GM18520 (cell line): ENCODE data around the gene AGAP3.

Source experiments
- ATAC-seq: cut with Tn5 transposase; IDR thresholded peaks from one replicate; pipeline ENCODE4 v1.9.1; 2021; ENCODE audit not compliant: unreplicated experiment

AGAP3 gene

DNA sequence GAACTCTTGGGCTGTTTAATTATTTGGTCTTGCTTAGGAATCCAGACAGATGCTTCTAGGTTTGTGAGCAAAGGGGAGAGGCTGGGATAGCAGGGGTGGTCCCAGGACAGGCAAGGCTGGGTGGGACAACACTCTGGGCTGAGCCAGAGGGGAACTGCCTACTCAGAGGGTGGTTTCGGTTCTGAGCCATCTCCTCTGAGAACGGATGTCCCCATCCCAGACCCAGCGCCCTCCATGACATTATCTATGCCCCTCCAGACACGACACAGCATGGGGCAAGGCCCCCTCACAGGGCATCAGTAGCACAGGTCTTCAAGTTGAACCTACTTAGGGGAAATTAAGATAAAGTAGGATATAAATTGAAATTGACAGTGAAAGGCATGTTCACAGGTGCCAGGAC, 93.7 kb downstream of the AGAP3 start:
- no peak for ATAC-seq

DNA sequence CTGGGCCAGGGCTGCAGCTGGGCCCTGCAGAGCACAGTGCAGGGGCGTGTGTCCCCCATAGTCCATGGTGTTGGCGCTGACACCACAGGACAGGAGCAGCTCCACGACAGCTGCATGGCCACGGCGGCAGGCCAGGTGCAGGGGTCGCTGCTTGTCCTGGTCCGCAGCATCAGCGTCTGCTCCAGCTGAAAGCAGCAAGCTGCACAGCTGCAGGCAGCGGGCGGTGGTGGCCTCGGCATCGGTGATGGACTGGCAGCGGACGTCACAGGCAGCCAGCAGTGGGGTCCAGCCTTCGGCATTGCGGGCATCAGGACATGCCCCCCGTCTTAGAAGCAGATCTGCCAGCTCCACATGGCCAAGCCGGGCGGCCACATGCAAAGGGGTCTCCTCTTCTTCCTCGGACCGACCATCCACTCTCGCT, 94.7 kb downstream of the AGAP3 start:
- no peak for ATAC-seq

DNA sequence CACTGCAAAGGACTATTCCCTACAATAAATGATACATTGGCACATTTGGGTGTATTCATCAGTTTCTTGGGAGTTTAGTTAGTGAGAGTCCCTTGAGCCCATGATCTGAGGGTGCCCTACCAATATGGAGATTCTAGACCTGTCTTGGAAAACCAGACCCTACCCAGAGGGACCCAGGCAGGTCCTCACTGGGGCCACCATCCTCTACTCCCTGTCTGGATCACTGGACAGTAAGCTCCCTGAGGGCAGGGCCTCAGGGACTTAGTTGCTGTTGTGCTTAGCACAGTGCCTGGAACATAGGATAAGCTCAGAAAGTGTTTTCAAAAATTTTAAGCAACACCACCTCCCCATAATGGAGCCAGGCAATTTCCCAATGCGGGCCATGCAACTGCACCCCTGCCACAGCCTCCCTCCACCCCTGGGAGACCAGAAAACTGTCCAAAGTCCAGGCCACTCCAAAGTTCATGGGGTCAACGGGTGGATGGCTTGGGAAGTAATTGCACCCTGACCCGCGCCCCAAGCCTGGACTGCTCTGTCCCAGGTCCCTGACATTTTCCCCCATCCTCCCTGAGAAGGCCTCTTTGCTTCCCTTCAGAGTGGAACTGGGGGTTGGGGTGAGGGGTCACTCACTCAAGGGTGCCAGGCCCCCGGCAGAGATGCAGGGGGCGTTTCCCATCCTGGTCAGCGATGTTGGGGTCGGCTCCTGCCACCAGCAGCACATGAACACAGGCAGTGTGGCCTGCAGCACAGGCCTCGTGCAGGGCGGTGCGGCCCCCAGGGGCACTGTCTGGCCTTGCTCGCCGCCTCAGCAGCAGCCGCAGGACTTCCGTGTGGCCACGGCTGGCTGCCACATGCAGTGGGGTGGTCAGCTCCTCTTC, 99.7 kb downstream of the AGAP3 start:
- ATAC-seq = no peak

DNA sequence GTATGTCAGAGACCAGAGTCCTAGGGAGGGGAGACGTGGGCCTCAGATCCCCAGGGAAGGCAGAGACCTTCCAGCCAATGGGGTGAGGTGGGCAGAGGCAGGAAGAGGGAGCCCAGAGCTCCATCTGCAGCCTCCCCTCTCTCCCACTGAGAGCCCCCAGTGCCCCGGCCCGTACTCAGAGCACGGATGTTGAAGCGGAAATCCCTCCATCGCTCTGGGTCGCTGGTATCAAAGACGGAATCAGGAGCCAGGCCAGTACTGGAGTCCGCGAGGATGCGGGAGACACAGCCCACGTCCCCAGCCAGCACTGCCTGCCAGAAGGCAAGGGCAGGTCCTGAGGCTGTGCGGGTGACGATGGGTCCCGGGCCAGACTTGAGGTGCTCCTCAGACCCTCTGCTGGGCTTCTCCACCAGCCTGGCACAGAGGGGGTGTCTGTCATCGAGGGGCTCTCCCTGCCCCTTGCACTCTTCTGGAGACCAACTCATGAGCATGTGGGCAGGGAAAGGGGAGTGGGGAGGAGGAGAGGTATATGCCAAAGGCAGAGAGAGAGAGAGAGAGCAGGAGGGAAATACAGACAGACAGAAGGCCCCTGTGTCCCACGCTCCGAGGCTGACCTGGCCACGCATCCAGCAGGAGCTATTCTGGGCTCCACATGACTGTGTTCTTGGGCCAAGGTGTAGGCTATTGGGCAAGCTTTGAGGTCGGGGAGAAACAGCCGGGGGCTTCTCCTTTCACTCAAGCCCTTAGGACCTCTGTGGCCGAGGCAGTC, 100.5 kb downstream of the AGAP3 start, which contains the start of gene ASB10:
Gene ASB10 (minus strand): TSS at position 611 of the 769 bp plus-strand sequence. CDS start 120 bp downstream, at position 491.
- no peak for ATAC-seq

DNA sequence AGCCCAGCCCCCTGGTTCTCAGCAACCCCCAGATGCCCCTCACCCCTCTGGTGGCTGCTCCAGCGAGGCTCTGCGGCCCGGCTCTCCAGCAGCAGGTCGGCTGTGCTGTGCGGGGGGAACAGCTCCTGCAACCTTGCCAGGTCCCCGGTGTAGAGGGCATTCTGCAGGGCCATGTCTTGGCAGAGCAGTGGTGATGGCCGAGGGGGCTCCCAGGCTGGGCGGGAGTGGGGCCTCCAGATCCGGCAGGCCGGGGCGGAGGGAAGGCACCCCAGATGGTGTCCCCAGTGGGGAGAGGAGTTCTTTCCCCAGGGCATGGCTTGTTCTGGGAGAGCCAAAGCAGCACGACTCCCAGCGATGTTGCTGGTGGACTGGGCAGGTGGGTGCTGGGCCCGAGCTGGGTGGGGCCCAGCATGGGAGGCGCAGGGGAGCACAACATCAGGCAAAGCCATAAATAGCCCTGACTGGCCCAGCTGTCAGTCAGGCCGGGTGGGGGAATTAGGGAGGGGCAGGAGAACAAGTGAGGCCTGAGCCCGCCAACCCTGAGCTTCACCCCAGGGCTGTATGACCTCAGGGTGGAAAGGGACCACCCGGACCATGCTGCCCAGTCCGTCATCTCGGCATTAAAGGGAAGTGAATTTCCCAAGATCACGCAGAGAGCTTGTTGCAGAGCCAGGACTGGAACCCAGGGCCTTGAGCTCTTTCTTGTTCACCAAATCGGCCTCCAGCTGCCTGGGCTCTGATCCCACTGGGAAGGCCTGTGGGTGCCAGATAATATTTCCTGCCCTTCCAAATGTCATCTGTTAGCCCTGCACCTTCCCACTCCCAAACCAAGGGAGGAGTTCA, 101.4 kb downstream of the AGAP3 start:
- ATAC-seq = no peak

DNA sequence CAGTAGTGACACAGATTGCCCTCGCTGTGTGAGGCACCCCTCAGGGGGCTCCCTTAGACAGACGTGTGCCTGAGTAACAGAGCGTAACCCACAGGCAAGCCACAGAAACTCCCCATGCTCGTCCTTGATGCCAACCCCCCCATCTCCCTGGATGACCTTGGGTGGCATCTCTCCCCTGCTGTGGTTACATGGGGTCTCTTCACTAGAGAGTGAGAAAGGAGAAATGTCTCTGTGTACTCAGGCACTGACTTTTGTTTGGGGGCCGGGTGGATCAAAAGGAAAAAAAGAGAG, 101.9 kb downstream of the AGAP3 start:
- no peak for ATAC-seq

DNA sequence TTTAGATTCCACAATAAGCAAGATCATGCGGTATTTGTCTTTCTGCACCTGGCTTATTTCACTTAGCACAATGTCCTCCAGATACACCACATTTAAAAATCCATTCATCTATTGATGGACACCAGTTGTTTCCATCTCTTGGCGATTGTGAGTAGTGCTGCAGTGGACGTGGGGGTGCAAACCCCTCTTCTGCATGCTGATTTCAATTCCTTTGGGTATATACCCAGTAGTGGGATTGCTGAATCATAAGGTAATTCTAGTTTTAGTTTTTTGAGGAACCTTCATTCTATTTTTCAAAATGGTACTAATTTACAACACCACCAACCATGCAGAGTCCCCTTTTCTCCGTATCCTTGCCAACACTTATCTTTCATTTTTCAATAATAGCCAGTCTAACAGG, 102.8 kb downstream of the AGAP3 start:
- ATAC-seq = no peak

DNA sequence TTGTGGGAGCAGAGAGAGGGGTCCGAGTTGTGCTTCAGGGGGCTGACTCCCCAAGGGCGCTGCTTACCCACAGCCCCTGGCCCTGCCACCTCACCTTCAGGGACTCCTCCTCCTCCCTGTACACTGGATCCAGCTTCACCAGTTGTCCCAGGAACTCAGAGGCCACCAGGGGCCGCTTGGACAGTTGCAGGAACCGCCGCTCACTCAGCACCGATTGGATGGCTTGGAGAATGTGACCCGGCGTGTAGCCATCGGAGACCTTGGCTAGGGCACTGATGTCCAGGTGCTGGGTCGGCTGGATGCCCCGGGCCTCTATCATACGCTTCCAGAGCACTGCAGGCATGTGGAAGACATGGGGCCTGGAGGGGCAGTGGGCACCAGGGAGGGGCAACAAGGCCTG, 105.3 kb downstream of the AGAP3 start:
- no peak for ATAC-seq

DNA sequence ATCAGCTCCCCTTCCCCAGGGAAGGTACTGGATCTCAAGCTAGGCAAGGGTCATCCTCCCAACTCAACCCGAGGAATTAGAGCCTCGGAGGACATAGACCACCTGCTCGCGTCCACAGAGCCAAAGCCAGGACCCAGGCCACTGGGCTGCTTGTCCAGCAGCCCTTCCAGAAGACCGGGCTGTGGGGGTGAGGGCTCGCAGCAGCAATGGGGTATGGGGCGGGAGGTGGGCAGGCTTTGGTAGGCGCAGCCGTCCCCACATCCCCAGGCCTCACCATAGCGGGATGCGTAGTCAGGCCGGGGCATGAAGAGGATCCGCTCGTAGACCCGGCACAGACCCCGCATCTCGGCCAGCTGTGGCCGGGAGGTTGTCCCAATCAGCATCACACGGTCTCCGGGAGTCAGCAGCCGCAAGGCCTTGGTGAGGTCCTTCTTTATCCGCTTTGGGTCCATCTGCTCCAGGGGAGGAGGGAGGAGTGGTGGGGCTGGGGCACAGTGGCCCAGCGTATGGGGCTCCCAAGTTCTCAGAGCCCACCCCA, 105.8 kb downstream of the AGAP3 start:
- no peak for ATAC-seq

DNA sequence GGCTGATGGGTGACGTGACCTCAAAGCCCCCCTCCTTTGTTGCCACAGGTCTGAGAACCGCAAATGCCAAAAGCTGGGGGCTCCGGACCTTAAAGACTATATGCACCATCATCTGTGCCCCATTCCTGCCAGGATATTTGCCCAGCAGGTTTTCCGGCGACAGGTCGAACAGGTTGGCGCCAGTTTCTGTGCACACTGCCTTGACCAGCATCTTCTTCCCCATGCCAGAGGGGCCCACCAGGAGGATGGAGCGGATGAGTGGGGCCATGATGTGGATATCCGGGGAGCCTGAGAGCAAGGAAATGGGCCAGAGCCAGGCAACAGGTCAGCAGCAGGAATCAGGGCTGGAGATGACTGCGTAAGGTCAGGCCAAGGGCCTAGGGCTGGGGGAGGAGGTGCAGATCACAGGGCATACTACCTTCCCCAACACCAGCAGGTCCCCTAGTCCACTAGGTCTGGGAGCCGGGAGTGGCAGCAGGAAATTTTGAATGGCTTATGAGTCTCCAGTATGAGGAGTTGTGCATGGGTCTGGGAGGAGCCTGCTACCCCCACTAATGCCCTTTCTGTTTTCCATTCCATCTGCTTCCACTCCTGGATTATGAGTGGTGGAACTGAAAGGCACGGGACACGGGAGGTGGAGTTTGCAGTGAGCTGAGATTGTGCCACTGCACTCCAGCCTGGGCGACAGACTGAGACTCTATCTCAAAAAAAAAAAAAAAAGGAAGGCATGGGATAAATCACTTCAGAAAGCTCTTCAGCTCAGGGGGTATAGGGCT, 107.1 kb downstream of the AGAP3 start:
- no peak for ATAC-seq
